ENCODE results near the gene CLDN5. TPM values are rescaled to one million over a fixed set of nuclear protein-coding genes. Genes with fewer than 3 reads are reported as not detected.
A peak's percentile ranks its signal among the peaks of the same experiment; 100 is the strongest.

Gene CLDN5
- total RNA-seq, 2 donors from 2014 or later = 0.20 to 0.66 TPM

GRCh38 chr22:19516378-19517170 lies 7.6 kb downstream of the CLDN5 start:
- peaks cover 25% of the 10 kb centered on the region for H3K36me3 ChIP-seq (ENCODE audit: control insufficient read depth, insufficient read depth, low read length)
- no peaks in the 10 kb centered on the region for H3K4me1 ChIP-seq (ENCODE audit: control insufficient read depth, insufficient read depth, low read length)
- H3K27ac ChIP-seq (ENCODE audit: low read depth, low read length) = no peak overlapping the region
- no peaks in the 10 kb centered on the region for H3K9me3 ChIP-seq (ENCODE audit: control insufficient read depth, low read length)
- peak; percentile 24 for DNase-seq
- H3K27me3 ChIP-seq (ENCODE audit: control insufficient read depth, insufficient read depth, low read length, poor library complexity, severe bottlenecking) = peaks cover 5% of the 10 kb centered on the region
- H3K27ac Mint-ChIP-seq = no peak overlapping the region
- 92 to 97% methylated on average over 13 to 19 of the region's 19 CpGs for WGBS, 2 experiments (ENCODE audit: insufficient coverage in 1 of 2, insufficient read length in 1 of 2)
- TF ChIP-seq CTCF (conservative IDR thresholded peaks at IDR 0.05) = no peak
- H3K4me3 ChIP-seq (ENCODE audit: low read length) = no peak overlapping the region
- no peak overlapping the region for H3K9ac ChIP-seq (ENCODE audit: extremely low read depth, low read length, poor library complexity, severe bottlenecking)
- no peaks in the 10 kb centered on the region for H3K4me1 Mint-ChIP-seq
- no peak overlapping the region for H3K4me3 Mint-ChIP-seq
- H3K27me3 Mint-ChIP-seq (ENCODE audit: insufficient read depth) = no peaks in the 10 kb centered on the region
- peaks cover 31% of the 10 kb centered on the region for H3K36me3 Mint-ChIP-seq (ENCODE audit: low read depth)
- no peaks in the 10 kb centered on the region for H3K9me3 Mint-ChIP-seq

GRCh38 chr22:19515654-19516377 lies 8.4 kb downstream of the CLDN5 start:
- peaks cover 36% of the 10 kb centered on the region for H3K36me3 Mint-ChIP-seq (ENCODE audit: low read depth)
- Histone ChIP-seq H3K27ac (ENCODE audit: low read depth, low read length) (peak overlapping the region; percentile 87), H3K9ac (ENCODE audit: extremely low read depth, low read length, poor library complexity, severe bottlenecking) (no peak overlapping the region), H3K4me1 (ENCODE audit: control insufficient read depth, insufficient read depth, low read length) (no peaks in the 10 kb centered on the region), H3K9me3 (ENCODE audit: control insufficient read depth, low read length) (no peaks in the 10 kb centered on the region), H3K27me3 (ENCODE audit: control insufficient read depth, insufficient read depth, low read length, poor library complexity, severe bottlenecking) (no peaks in the 10 kb centered on the region), H3K36me3 (ENCODE audit: control insufficient read depth, insufficient read depth, low read length) (peaks cover 30% of the 10 kb centered on the region), H3K4me3 (ENCODE audit: low read length) (no peak overlapping the region)
- TF ChIP-seq CTCF (conservative IDR thresholded peaks at IDR 0.05) = no peak
- H3K27me3 Mint-ChIP-seq (ENCODE audit: insufficient read depth) = no peaks in the 10 kb centered on the region
- DNase-seq = peak; percentile 29
- H3K4me1 Mint-ChIP-seq = no peaks in the 10 kb centered on the region
- H3K4me3 Mint-ChIP-seq = no peak overlapping the region
- no peak overlapping the region for H3K27ac Mint-ChIP-seq
- 93 to 99% methylated on average over 7 to 12 of the region's 12 CpGs for WGBS, 2 experiments (ENCODE audit: insufficient coverage in 1 of 2, insufficient read length in 1 of 2)
- no peaks in the 10 kb centered on the region for H3K9me3 Mint-ChIP-seq

- Histone ChIP-seq H3K27ac (ENCODE audit: low read depth, low read length) (peak overlapping the region; percentile 87), H3K27me3 (ENCODE audit: control insufficient read depth, insufficient read depth, low read length, poor library complexity, severe bottlenecking) (no peaks in the 10 kb centered on the region)
- peaks cover 37% of the 10 kb centered on the region for H3K36me3 Mint-ChIP-seq (ENCODE audit: low read depth)
Measured at GRCh38 chr22:19514831-19515565, 9.2 kb downstream of the CLDN5 start.

More at GRCh38 chr22:19514831-19515565, 9.2 kb downstream of the CLDN5 start:
- Histone ChIP-seq H3K9me3 (ENCODE audit: control insufficient read depth, low read length) (no peaks in the 10 kb centered on the region), H3K9ac (ENCODE audit: extremely low read depth, low read length, poor library complexity, severe bottlenecking) (no peak overlapping the region), H3K36me3 (ENCODE audit: control insufficient read depth, insufficient read depth, low read length) (peaks cover 30% of the 10 kb centered on the region), H3K4me1 (ENCODE audit: control insufficient read depth, insufficient read depth, low read length) (no peaks in the 10 kb centered on the region), H3K4me3 (ENCODE audit: low read length) (no peak overlapping the region)
- Mint-ChIP-seq H3K27me3 (ENCODE audit: insufficient read depth) (no peaks in the 10 kb centered on the region), H3K4me1 (no peaks in the 10 kb centered on the region), H3K4me3 (no peak overlapping the region), H3K9me3 (no peaks in the 10 kb centered on the region), H3K27ac (no peak overlapping the region)
- DNase-seq = peak; percentile 41
- no peak for TF ChIP-seq CTCF (conservative IDR thresholded peaks at IDR 0.05)
- WGBS, 2 experiments (ENCODE audit: insufficient coverage in 1 of 2, insufficient read length in 1 of 2) = 93 to 95% methylated on average over 11 to 14 of the region's 14 CpGs

Measured in endodermal cell (in vitro differentiated cells).